ENCODE data around the gene PTGR3.

PTGR3 gene

DNA sequence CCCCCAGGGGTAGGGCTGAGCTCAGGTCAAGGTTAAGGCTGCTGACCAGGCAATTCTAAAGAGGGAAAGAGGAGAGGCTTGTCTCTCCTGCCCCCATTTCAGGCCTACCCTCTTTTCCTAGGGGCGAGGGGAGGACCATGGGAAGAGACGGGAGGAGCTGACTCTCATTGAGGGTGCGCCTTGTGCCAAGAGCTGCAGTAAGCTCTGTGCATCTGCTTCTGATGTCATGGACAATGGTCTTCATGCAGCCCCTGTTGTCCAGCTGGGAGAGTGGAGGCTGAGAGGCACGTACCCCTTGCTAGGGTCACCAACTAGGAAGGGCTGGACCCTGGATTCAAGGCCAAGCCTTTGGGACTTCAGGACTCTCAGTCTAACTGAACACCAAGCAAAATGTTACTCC, 45.2 kb downstream of the PTGR3 start:
- Histone ChIP-seq H3K27me3 (ENCODE audit: insufficient read depth, low read length) (no peaks in the 10 kb centered on the region; the same call in 1 of the 2 replicates), H3K9me2 (ENCODE audit: low read depth, low read length) (no peaks in the 10 kb centered on the region), H3F3A (ENCODE audit: insufficient read depth, low read length) (no peaks in the 10 kb centered on the region), H3K79me2 (ENCODE audit: insufficient read depth, low read length) (no peaks in the 10 kb centered on the region), H3K9me3 (ENCODE audit: low read length) (no peaks in the 10 kb centered on the region), H3K36me3 (ENCODE audit: insufficient read depth, low read length) (no peaks in the 10 kb centered on the region), H3K27ac (ENCODE audit: low read depth, low read length, poor library complexity, severe bottlenecking) (no peak overlapping the region), H2AFZ (ENCODE audit: low read length) (no peak overlapping the region), H4K20me1 (ENCODE audit: insufficient read depth, low read length) (no peaks in the 10 kb centered on the region), H3K4me2 (ENCODE audit: low read length) (no peak overlapping the region), H3K4me1 (ENCODE audit: insufficient read depth, low read length, severe bottlenecking) (peaks cover 6% of the 10 kb centered on the region), H3K9ac (ENCODE audit: low read length) (no peak overlapping the region), H3K4me3 (ENCODE audit: low read depth, low read length, poor library complexity, severe bottlenecking) (no peak overlapping the region)
- no peak for TF ChIP-seq CTCF (IDR thresholded peaks at IDR 0.05; ENCODE audit: low read length)
- no peak for TF ChIP-seq EZH2 (IDR thresholded peaks at IDR 0.05; ENCODE audit: borderline replicate concordance, low read length)

DNA sequence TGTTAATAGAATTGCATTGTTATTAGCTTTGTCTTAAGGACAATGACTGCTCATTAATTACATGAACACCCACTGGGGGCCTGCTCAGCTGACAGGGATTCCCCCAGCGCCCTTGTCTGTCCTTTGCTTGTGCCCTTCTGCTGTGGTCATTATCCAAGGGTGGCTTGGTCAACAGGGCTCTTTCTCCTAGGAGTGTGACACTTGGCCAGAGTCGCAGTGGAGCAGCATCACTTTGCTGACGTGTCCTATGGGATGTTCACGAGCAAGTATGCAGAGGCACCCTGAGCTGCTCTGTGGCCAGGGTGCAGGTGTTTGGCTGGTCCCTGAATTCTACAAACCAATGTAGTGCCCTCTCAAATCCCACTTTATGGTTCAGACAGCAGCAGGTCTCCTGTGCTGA, 46.0 kb downstream of the PTGR3 start:
- Histone ChIP-seq H3K36me3 (ENCODE audit: insufficient read depth, low read length) (no peaks in the 10 kb centered on the region), H3K9me3 (ENCODE audit: low read length) (no peaks in the 10 kb centered on the region), H3K4me1 (ENCODE audit: insufficient read depth, low read length, severe bottlenecking) (peaks cover 6% of the 10 kb centered on the region), H4K20me1 (ENCODE audit: insufficient read depth, low read length) (no peaks in the 10 kb centered on the region), H3K27me3 (ENCODE audit: insufficient read depth, low read length) (peaks cover 4% of the 10 kb centered on the region; the same call in 1 of the 2 replicates), H3K27ac (ENCODE audit: low read depth, low read length, poor library complexity, severe bottlenecking) (no peak overlapping the region), H2AFZ (ENCODE audit: low read length) (no peak overlapping the region), H3K4me3 (ENCODE audit: low read depth, low read length, poor library complexity, severe bottlenecking) (no peak overlapping the region), H3K4me2 (ENCODE audit: low read length) (no peak overlapping the region), H3K9ac (ENCODE audit: low read length) (no peak overlapping the region), H3K9me2 (ENCODE audit: low read depth, low read length) (no peaks in the 10 kb centered on the region), H3F3A (ENCODE audit: insufficient read depth, low read length) (no peaks in the 10 kb centered on the region), H3K79me2 (ENCODE audit: insufficient read depth, low read length) (no peaks in the 10 kb centered on the region)
- TF ChIP-seq CTCF (IDR thresholded peaks at IDR 0.05; ENCODE audit: low read length) (no peak), EZH2 (IDR thresholded peaks at IDR 0.05; ENCODE audit: borderline replicate concordance, low read length) (no peak)

DNA sequence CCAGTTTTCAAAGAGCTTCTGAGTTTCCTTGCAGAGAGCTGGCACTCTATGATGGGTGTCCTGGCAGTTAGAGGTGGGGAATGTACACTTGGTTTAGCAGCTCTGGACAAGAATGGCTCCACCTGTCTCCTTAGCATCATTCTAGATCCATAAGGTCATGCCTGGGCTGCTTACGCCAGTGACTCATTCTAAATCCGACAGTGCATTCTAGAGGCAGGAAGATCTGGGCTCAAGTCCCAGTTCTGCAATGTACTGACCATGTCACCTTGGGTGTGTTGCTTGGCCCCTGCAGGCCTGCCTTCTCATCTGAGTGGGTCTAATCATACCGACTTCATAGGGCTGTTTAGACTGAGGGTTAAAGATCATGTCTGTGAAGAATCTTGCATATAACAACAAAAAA, 46.5 kb downstream of the PTGR3 start:
- Histone ChIP-seq H3K9me3 (ENCODE audit: low read length) (no peaks in the 10 kb centered on the region), H3K36me3 (ENCODE audit: insufficient read depth, low read length) (no peaks in the 10 kb centered on the region), H3K4me1 (ENCODE audit: insufficient read depth, low read length, severe bottlenecking) (peaks cover 6% of the 10 kb centered on the region), H3K27ac (ENCODE audit: low read depth, low read length, poor library complexity, severe bottlenecking) (no peak overlapping the region), H3K27me3 (ENCODE audit: insufficient read depth, low read length) (peaks cover 4% of the 10 kb centered on the region; the same call in 1 of the 2 replicates), H3K4me2 (ENCODE audit: low read length) (no peak overlapping the region), H3K9ac (ENCODE audit: low read length) (no peak overlapping the region), H3F3A (ENCODE audit: insufficient read depth, low read length) (no peaks in the 10 kb centered on the region), H4K20me1 (ENCODE audit: insufficient read depth, low read length) (no peaks in the 10 kb centered on the region), H2AFZ (ENCODE audit: low read length) (no peak overlapping the region), H3K4me3 (ENCODE audit: low read depth, low read length, poor library complexity, severe bottlenecking) (no peak overlapping the region), H3K9me2 (ENCODE audit: low read depth, low read length) (no peaks in the 10 kb centered on the region), H3K79me2 (ENCODE audit: insufficient read depth, low read length) (no peaks in the 10 kb centered on the region)
- TF ChIP-seq CTCF (IDR thresholded peaks at IDR 0.05; ENCODE audit: low read length) (no peak), EZH2 (IDR thresholded peaks at IDR 0.05; ENCODE audit: borderline replicate concordance, low read length) (no peak)

Measured in OCI-LY1 (cell line).